Measurements from ENCODE around the gene DENND4A.

DNA sequence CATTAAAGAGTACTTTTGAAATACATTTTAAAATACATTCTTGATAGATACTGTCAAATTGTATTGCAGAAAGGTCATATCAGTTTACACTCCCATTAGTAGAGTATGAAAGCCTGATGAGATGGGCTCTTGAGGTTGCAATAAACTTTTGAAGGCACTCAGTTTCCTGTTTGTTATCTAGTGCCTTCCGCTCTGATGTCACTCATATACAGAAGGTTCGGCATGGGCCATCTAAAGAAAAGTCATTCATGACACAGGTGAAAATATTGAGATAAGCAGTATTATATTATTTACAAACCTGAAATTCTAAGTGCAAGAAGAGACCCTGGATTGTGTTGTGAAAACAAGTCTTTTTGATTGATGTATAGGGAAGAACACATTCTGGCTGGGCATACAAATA is 36.5 kb upstream of the DENND4A start:
- TF ChIP-seq, protein P1, sequence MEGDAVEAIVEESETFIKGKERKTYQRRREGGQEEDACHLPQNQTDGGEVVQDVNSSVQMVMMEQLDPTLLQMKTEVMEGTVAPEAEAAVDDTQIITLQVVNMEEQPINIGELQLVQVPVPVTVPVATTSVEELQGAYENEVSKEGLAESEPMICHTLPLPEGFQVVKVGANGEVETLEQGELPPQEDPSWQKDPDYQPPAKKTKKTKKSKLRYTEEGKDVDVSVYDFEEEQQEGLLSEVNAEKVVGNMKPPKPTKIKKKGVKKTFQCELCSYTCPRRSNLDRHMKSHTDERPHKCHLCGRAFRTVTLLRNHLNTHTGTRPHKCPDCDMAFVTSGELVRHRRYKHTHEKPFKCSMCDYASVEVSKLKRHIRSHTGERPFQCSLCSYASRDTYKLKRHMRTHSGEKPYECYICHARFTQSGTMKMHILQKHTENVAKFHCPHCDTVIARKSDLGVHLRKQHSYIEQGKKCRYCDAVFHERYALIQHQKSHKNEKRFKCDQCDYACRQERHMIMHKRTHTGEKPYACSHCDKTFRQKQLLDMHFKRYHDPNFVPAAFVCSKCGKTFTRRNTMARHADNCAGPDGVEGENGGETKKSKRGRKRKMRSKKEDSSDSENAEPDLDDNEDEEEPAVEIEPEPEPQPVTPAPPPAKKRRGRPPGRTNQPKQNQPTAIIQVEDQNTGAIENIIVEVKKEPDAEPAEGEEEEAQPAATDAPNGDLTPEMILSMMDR (IDR thresholded peaks at IDR 0.05; ENCODE audit: borderline replicate concordance, extremely low read depth, low read length, poor library complexity, severe bottlenecking), result no peak
- no peak for TF ChIP-seq EZH2 (IDR thresholded peaks at IDR 0.05; ENCODE audit: borderline replicate concordance, low read depth, low read length, severe bottlenecking)
